HG02678 (cell line): ENCODE data around the gene CBFA2T2.
"Not testable (repeated sequence)": the region's sequence is repeated elsewhere in the genome, so short reads cannot be mapped to it uniquely, and the experiment has no call there.

Experiments used
- ATAC-seq: cut with Tn5 transposase; IDR thresholded peaks from one replicate; pipeline ENCODE4 v1.9.1; 2021; ENCODE audit warnings: mild to moderate bottlenecking, moderate library complexity; ENCODE audit not compliant: unreplicated experiment

The CBFA2T2 gene

DNA sequence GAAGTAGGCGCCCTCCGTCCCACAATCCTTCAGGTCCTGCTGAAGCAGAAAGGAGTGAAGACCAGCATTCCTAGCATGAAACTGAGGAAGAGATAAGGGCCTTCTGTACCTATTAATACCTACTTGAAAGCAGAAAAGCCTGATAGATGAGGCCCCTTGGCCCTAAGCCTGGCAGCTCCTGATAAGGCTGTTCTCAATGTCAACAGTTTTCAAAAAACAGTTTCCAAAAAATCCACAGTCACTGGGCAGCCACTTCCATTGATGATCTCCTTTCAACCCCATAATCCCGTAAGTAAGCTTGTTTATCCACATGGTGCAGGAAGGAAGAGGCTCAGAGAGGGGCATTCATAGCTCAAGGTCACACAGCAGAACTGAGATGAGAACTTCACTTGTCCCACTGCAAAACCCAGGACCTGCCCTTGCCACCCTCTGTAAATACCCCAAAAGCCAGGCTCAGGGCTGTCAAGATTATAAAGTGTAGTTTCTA lies 199.1 kb downstream of the CBFA2T2 start:
- ATAC-seq = no peak

DNA sequence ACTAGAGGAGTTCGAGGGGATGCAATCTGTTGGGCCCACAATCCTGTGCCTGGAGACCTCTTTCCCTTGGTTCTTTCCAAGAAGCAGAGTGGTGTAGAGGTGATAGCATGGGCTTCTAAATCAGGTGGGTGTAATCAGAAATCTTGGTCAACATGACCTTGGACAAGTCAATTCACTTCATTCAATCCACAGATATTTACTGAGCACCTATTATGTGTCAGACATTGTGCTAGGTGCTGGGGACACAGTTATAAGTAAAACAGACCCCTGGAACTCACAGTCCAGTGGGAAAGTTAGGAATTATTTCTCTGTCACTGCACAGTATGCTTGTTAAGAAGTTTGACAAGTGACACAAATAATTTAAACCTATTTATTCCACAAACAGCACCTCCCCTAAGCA lies 199.6 kb downstream of the CBFA2T2 start:
- no peak for ATAC-seq

DNA sequence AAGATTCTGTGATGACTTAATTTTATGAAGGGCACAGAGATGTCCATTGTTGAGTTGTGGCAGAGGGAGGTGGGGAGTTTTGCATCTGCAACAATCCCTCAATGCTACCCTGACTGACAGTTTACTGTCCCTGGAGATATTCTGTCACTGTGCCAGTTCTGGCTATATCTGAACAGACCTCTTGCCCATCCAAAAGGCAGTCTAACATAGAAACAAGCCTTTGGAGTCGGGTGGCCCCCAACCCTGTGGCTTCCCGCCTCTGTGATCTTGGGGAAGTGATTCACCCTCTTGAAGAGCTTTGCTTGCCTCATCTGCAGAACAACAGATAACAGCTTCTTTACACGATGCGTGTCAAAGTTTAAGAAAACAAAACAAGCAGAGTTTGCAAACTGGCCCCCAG lies 200.1 kb downstream of the CBFA2T2 start:
- ATAC-seq = no peak

DNA sequence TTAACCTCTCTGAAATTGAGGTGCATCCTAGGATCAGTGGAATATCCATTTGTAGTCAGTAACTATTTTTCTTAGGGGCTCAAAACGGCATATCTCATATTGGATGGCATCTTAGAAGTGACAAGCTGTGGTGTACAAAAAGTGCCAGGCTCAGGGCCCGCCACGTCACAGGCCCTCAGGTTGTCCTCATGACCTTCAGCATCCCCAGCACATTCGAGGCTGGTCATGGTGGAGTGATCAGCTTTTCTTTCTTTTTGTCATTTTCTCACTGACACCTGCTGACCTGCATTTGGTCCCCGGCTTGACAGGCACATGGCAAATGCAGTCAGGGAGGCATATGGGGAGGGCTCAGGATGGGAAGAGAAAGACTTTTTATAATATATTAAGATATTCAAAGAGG lies 203.4 kb downstream of the CBFA2T2 start:
- no peak for ATAC-seq

DNA sequence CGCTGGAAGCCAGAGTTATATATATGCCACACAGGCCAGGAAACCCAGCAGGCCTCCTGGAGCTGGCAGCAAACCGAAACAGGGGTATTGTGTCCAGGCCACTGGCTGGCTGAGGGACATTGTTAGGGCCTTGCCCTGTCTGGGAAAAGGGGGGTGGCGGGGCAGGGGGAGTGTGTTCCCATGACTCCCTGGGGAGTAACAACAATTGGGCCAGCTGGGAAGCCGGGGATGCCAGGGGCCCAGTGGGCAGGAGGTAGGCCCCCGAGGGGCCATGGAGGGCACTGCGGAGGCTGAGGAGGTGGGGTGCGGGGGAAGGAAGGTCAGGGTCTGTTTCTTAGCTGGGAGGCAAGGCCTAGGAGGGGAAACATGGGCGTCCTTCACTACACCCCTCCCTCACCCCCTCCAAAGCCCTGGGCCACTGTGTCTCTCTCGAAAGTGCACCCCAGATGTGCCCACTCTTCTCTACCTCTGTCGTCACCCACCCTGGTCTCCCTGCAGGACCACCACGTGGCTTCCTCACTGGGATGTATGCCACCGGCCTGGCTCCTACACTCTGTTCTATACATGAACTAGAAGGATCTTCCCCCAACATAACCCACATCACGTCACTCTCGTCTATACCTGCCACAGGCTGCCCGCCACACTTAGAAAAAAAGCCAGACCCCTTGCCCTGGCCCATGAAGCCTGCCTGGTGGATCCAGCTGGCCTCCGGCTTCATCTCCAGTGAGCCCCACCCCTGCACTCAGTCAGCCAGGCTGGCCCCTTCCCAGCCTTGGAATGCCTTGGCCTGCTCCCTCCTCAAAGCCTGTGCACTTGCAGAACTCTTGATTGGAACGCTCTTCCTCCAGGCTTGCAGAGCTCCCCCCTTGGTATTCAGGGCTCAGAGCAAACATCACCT lies 204.1 kb downstream of the CBFA2T2 start:
- ATAC-seq = no peak

DNA sequence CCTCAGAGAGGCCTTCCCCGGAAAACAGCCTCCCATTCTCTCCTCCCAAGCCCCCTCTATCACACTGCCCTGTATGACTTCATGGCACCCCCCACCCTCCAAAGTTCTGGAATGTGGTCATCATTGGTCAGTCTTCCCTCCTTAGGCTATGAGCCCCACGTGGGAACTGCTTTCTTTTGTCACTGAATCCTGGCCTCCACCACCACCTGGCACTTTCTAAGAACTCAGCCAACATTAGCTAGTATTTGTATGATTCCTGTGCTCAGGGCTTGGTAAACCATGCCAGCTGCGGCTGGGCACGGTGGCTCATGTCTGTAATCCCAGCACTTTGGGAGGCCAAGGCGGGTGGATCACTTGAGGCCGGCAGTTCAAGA lies 204.7 kb downstream of the CBFA2T2 start:
- ATAC-seq = no peak

GRCh38 chr20:33696448-33696847 lies 206.6 kb downstream of the CBFA2T2 start:
- ATAC-seq = no peak

- ATAC-seq = no peak
These were observed 207.2 kb downstream of the CBFA2T2 start for GRCh38 chr20:33697129-33697528.

GRCh38 chr20:33698966-33699365 lies 209.1 kb downstream of the CBFA2T2 start:
- ATAC-seq = not testable (repeated sequence)
